ENCODE data around the gene WAC. TPM values are rescaled to one million over a fixed set of nuclear protein-coding genes. Genes with fewer than 3 reads are reported as not detected.
A peak's percentile ranks its signal among the peaks of the same experiment; 100 is the strongest.

Gene WAC
- total and polyA plus RNA-seq, 8 donors = 22.8 to 182 (median 92.5) TPM

DNA sequence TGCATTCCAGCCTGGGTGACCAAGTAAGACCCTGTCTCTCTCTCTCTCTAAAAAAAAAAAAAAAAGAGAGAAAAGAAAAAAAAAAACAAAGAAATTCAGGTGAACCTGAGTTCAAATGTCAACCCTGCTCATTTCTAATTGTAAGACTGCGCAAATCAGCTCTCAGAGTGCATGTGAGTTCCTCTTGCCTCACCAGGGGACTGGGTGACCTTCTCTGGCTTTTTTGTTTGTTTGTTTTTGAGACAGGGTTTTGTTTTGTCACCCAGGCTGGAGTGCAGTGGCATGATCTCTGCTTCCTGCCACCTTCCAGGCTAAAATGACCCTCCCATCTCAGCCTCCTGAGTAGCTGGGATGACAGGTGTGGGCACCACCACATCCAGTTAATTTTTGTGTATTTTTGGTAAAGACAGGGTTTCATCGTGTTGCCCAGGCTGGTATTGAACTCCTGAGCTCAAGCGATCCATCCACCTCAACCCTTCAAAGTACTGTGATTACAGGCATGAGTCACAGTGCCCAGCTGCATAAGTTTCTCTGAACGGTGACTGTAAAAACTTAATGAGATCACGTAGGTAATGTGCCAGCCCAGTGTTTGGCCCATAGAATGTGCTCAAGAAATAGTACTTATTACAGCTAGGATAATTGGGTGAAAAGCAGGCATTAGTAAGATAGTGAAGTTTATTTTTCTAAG, 99.1 kb downstream of the WAC start:
- Histone ChIP-seq H3K27ac (no peak overlapping the region), H3K4me1 (peaks cover 0 to 10% (median 4%) of the 10 kb centered on the region in 4 donors), H3K4me3 (no peak overlapping the region), H3K27me3 (peaks cover 0 to 22% (median 0%) of the 10 kb centered on the region in 3 donors), H3K9me3 (no peaks in the 10 kb centered on the region), H3K36me3 (no peaks in the 10 kb centered on the region)
- intact Hi-C loops (cut with DNase I; ENCODE audit: low total_unique reads) = no loop called here
- DNase-seq = no peak
- TF ChIP-seq, protein P1, sequence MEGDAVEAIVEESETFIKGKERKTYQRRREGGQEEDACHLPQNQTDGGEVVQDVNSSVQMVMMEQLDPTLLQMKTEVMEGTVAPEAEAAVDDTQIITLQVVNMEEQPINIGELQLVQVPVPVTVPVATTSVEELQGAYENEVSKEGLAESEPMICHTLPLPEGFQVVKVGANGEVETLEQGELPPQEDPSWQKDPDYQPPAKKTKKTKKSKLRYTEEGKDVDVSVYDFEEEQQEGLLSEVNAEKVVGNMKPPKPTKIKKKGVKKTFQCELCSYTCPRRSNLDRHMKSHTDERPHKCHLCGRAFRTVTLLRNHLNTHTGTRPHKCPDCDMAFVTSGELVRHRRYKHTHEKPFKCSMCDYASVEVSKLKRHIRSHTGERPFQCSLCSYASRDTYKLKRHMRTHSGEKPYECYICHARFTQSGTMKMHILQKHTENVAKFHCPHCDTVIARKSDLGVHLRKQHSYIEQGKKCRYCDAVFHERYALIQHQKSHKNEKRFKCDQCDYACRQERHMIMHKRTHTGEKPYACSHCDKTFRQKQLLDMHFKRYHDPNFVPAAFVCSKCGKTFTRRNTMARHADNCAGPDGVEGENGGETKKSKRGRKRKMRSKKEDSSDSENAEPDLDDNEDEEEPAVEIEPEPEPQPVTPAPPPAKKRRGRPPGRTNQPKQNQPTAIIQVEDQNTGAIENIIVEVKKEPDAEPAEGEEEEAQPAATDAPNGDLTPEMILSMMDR (IDR thresholded peaks at IDR 0.05) = no peak
- TF ChIP-seq POLR2A (IDR thresholded peaks at IDR 0.05) (no peak), EP300 (IDR thresholded peaks at IDR 0.05) (no peak), POLR2AphosphoS5 (IDR thresholded peaks at IDR 0.05) (no peak)
- 69 to 79% (median 77%) methylated on average over 5 of the region's 5 CpGs for WGBS, 5 donors

DNA sequence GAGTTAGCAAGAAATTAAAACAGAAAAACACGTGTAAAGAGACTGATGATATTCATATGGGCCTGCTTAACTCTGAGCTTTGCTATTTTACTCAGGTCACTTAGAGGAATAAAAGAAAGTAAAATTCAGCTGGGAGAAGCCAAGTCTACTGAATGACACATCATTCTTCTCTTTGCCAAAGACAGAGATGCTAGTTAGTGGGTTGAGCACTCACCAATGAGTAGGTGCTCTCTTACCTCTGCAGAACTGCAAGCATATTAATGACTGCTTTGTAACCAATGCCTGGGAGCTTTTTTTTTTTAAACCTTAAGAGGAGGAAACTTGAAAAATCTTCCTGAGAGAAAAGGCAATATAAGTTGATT, 99.6 kb downstream of the WAC start:
- H3K4me3 ChIP-seq = no peak overlapping the region
- intact Hi-C loops (cut with DNase I; ENCODE audit: low total_unique reads) = no loop called here
- no peak overlapping the region for H3K27ac ChIP-seq
- H3K36me3 ChIP-seq = no peaks in the 10 kb centered on the region
- no peak for DNase-seq
- 66 to 81% (median 71%) methylated on average over 1 of the region's 1 CpG for WGBS, 5 donors
- TF ChIP-seq POLR2A (IDR thresholded peaks at IDR 0.05) = no peak
- TF ChIP-seq POLR2AphosphoS5 (IDR thresholded peaks at IDR 0.05) = no peak
- TF ChIP-seq, protein P1 (IDR thresholded peaks at IDR 0.05) = no peak
- no peak for TF ChIP-seq EP300 (IDR thresholded peaks at IDR 0.05)
- no peaks in the 10 kb centered on the region for H3K9me3 ChIP-seq
- H3K4me1 ChIP-seq = peaks cover 0 to 10% (median 4%) of the 10 kb centered on the region in 4 donors
- peaks cover 0 to 22% (median 0%) of the 10 kb centered on the region in 3 donors for H3K27me3 ChIP-seq

DNA sequence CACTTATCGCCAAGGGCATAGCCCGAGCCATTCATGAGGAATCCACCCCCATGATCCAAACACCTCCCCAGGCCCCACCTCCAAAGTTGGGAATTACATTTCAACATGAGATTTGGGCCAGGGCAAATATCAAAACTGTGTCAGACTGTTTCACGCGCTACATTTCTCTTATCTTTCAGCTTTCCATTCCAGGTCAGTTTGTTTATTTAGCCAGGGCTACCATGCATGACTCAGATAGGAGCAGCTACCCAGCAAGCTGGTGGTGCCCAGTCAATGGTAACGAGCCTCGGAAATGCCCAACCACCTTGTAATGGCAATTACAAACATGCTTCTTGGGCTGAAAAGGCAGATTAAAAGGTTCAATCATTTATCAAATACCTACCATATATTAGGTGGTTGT, 100.8 kb downstream of the WAC start:
- intact Hi-C loops (cut with DNase I; ENCODE audit: low total_unique reads) = no loop called here
- Histone ChIP-seq H3K4me1 (no peaks in the 10 kb centered on the region), H3K27ac (no peak overlapping the region), H3K4me3 (no peak overlapping the region), H3K36me3 (no peaks in the 10 kb centered on the region), H3K9me3 (no peaks in the 10 kb centered on the region), H3K27me3 (peaks cover 0 to 22% (median 0%) of the 10 kb centered on the region in 3 donors)
- DNase-seq = no peak
- TF ChIP-seq, protein P1 (IDR thresholded peaks at IDR 0.05) = no peak
- peak in 1 of 3 donors; percentile 15 for TF ChIP-seq POLR2AphosphoS5 (IDR thresholded peaks at IDR 0.05)
- TF ChIP-seq EP300 (IDR thresholded peaks at IDR 0.05) = no peak
- no peak for TF ChIP-seq POLR2A (IDR thresholded peaks at IDR 0.05)
- 34 to 61% (median 47%) methylated on average over 6 of the region's 6 CpGs for WGBS, 5 donors

DNA sequence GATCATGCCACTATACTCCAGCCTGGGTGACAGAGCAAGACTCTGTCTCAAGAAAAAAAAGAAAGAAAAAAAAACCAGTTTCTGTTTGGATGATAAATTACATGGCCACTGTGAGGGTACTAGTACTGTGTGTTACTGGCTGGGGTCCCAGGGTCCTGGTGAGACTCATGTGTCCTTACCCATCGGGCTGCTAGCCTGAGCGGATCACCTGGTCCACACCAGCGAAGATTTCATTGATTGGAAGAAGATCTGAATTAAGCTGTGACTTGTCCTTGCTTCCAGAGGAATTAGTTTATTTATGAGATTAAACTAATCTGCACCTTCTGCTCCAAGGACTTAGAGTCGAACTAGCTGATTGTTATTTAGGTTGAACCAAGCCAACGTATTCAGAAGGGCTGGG, 104.4 kb downstream of the WAC start:
- intact Hi-C loops (cut with DNase I; ENCODE audit: low total_unique reads) = no loop called here
- H3K27me3 ChIP-seq = no peaks in the 10 kb centered on the region

More for the DNA sequence above, 104.4 kb downstream of the WAC start:
- H3K27ac ChIP-seq = no peak overlapping the region
- no peaks in the 10 kb centered on the region for H3K36me3 ChIP-seq
- no peaks in the 10 kb centered on the region for H3K9me3 ChIP-seq
- H3K4me3 ChIP-seq = no peak overlapping the region
- DNase-seq = no peak
- no peaks in the 10 kb centered on the region for H3K4me1 ChIP-seq
- TF ChIP-seq EP300 (IDR thresholded peaks at IDR 0.05) (no peak), POLR2A (IDR thresholded peaks at IDR 0.05) (no peak)
- TF ChIP-seq, protein P1 (IDR thresholded peaks at IDR 0.05) = no peak
- WGBS, 5 donors = 58 to 72% (median 66%) methylated on average over 5 of the region's 5 CpGs

Data from stomach (tissue), 9 donors.